H9 (cell line): ENCODE measurements around the gene EID2. TPM values are rescaled to one million over a fixed set of nuclear protein-coding genes. Genes with fewer than 3 reads are reported as not detected.

Experiments used
- DNase-seq: peaks from one replicate; pipeline ENCODE4 v3.0.0-alpha.2; 2017
- H2AFZ ChIP-seq: one replicate; pipeline ENCODE4 v1.6.1; 2013; ENCODE audit warnings: mild to moderate bottlenecking, low read length, control low read depth, moderate library complexity
- H2AK5ac ChIP-seq: 2 replicates; pipeline ENCODE4 v1.6.1; 2013; ENCODE audit warnings: low read length, control low read depth, mixed read lengths; ENCODE audit not compliant: insufficient read length
- H2BK120ac ChIP-seq: one replicate; pipeline ENCODE4 v1.6.1; 2013; ENCODE audit warnings: low read depth, mild to moderate bottlenecking, low read length, control low read depth, inconsistent platforms; ENCODE audit not compliant: poor library complexity, severe bottlenecking
- H2BK12ac ChIP-seq: 2 replicates; pipeline ENCODE4 v1.6.1; 2013; ENCODE audit warnings: low read length, control low read depth, mixed read lengths, low read depth; ENCODE audit not compliant: insufficient read length
- H2BK15ac ChIP-seq: 2 replicates; pipeline ENCODE4 v1.6.1; 2013; ENCODE audit warnings: low read depth, low read length, control low read depth
- H2BK20ac ChIP-seq: one replicate; pipeline ENCODE4 v1.6.1; 2013; ENCODE audit warnings: low read depth, mild to moderate bottlenecking, low read length, control low read depth, inconsistent platforms; ENCODE audit not compliant: poor library complexity, severe bottlenecking
- H2BK5ac ChIP-seq: 2 replicates; pipeline ENCODE4 v1.6.1; 2013; ENCODE audit warnings: low read length, control low read depth, mixed read lengths; ENCODE audit not compliant: insufficient read length
- H3K14ac ChIP-seq: 2 replicates; pipeline ENCODE4 v1.6.1; 2013; ENCODE audit warnings: low read length, control low read depth; ENCODE audit not compliant: insufficient read depth
- H3K18ac ChIP-seq: 2 replicates; pipeline ENCODE4 v1.6.1; 2013; ENCODE audit warnings: low read depth, mild to moderate bottlenecking, mixed read lengths, low read length, control low read depth; ENCODE audit not compliant: insufficient read length
- H3K23ac ChIP-seq: 2 replicates; pipeline ENCODE4 v1.6.1; 2013; ENCODE audit warnings: low read length, control low read depth, mixed read lengths, low read depth; ENCODE audit not compliant: insufficient read length
- H3K23me2 ChIP-seq: 2 replicates; pipeline ENCODE4 v1.6.1; 2013; ENCODE audit warnings: low read depth, mild to moderate bottlenecking, mixed read lengths, low read length, control low read depth; ENCODE audit not compliant: insufficient read length, poor library complexity, severe bottlenecking
- H3K27ac ChIP-seq: 2 replicates; pipeline ENCODE4 v1.5.1; 2013; ENCODE audit warnings: low read length, control low read depth, mixed read lengths, low read depth; ENCODE audit not compliant: insufficient read length
- H3K27me3 ChIP-seq: 2 replicates; pipeline ENCODE4 v1.6.1; 2013; ENCODE audit warnings: low read length, control low read depth, inconsistent platforms; ENCODE audit not compliant: insufficient read depth
- H3K4ac ChIP-seq: 2 replicates; pipeline ENCODE4 v1.6.1; 2013; ENCODE audit warnings: low read depth, mild to moderate bottlenecking, control low read depth, inconsistent platforms, low read length, moderate library complexity
- H3K4me1 ChIP-seq: 2 replicates; pipeline ENCODE4 v1.6.1; 2013; ENCODE audit warnings: low read length, control low read depth, inconsistent platforms; ENCODE audit not compliant: insufficient read depth
- H3K4me2 ChIP-seq: 2 replicates; pipeline ENCODE4 v1.6.1; 2013; ENCODE audit warnings: low read length, control low read depth, mixed read lengths; ENCODE audit not compliant: insufficient read length, insufficient read depth
- H3K56ac ChIP-seq: 2 replicates; pipeline ENCODE4 v1.6.1; 2013; ENCODE audit warnings: low read depth, mild to moderate bottlenecking, mixed read lengths, low read length, control low read depth; ENCODE audit not compliant: insufficient read length
- H3K79me1 ChIP-seq: 2 replicates; pipeline ENCODE4 v1.6.1; 2013; ENCODE audit warnings: low read depth, mild to moderate bottlenecking, moderate library complexity, low read length, control low read depth, inconsistent platforms; ENCODE audit not compliant: insufficient read depth, poor library complexity, severe bottlenecking
- H3K79me2 ChIP-seq: 2 replicates; pipeline ENCODE4 v1.6.1; 2013; ENCODE audit warnings: low read length, control low read depth, inconsistent platforms; ENCODE audit not compliant: insufficient read depth
- H3K9ac ChIP-seq: 2 replicates; pipeline ENCODE4 v1.6.1; 2013; ENCODE audit warnings: low read length, control low read depth, mixed read lengths; ENCODE audit not compliant: insufficient read length; ENCODE audit errors: extremely low read depth
- H3K9me3 ChIP-seq: one replicate; pipeline ENCODE4 v1.6.1; 2013; ENCODE audit warnings: low read depth, low read length, inconsistent platforms; ENCODE audit not compliant: control insufficient read depth
- H3T11ph ChIP-seq: one replicate; pipeline ENCODE4 v1.6.1; 2013; ENCODE audit warnings: mild to moderate bottlenecking, low read length, control low read depth, inconsistent platforms
- H4K20me1 ChIP-seq: one replicate; pipeline ENCODE4 v1.6.1; 2013; ENCODE audit not compliant: control insufficient read depth, insufficient read length, insufficient read depth
- H4K5ac ChIP-seq: 2 replicates; pipeline ENCODE4 v1.6.1; 2013; ENCODE audit warnings: low read depth, mild to moderate bottlenecking, mixed read lengths, low read length, control low read depth; ENCODE audit not compliant: insufficient read length
- H4K8ac ChIP-seq: replicated peaks from 2 replicates; pipeline ENCODE4 v1.6.1; 2013; ENCODE audit warnings: low read length, control low read depth, mixed read lengths, low read depth; ENCODE audit not compliant: insufficient read length
- H4K91ac ChIP-seq: 2 replicates; pipeline ENCODE4 v1.6.1; 2013; ENCODE audit warnings: low read depth, mild to moderate bottlenecking, moderate library complexity, mixed read lengths, low read length, control low read depth; ENCODE audit not compliant: insufficient read length
- H3K27ac Mint-ChIP-seq, 3 experiments: 2 replicates in 2 of 3; 3 replicates in 1 of 3; pipeline ENCODE4 v1.8.0; 2020 to 2021; ENCODE audit warnings: mixed read lengths in 3 of 3, mild to moderate bottlenecking in 1 of 3, moderate library complexity in 1 of 3
- H3K27me3 Mint-ChIP-seq: 2 replicates; pipeline ENCODE4 v1.8.0; 2021; ENCODE audit warnings: low read depth, mild to moderate bottlenecking, moderate library complexity, mixed read lengths
- H3K36me3 Mint-ChIP-seq, 3 experiments: 2 replicates in 2 of 3; 3 replicates in 1 of 3; pipeline ENCODE4 v1.8.0; 2020 to 2021; ENCODE audit warnings: low read depth in 3 of 3, mixed read lengths in 3 of 3; ENCODE audit not compliant: insufficient read depth in 1 of 3
- H3K4me1 Mint-ChIP-seq, 2 experiments: 2 replicates each; pipeline ENCODE4 v1.8.0; 2020; ENCODE audit warnings: mixed read lengths in 2 of 2
- H3K4me3 Mint-ChIP-seq, 2 experiments: 2 replicates in 1 of 2; 3 replicates in 1 of 2; pipeline ENCODE4 v1.8.0; 2020 to 2021; ENCODE audit warnings: mild to moderate bottlenecking in 2 of 2, mixed read lengths in 2 of 2, moderate library complexity in 1 of 2
- H3K9me3 Mint-ChIP-seq, 2 experiments: 2 replicates in 1 of 2; 3 replicates in 1 of 2; pipeline ENCODE4 v1.8.0; 2020; ENCODE audit warnings: mild to moderate bottlenecking in 2 of 2, mixed read lengths in 2 of 2, moderate library complexity in 1 of 2
- CTCF ChIP-seq: fragments of 200-600 bp; sonication (generic); conservative IDR thresholded peaks from 3 replicates; pipeline ENCODE4 v1.8.0; 2021; ENCODE audit warnings: antibody characterized with exemption, mild to moderate bottlenecking
- WGBS: extraction: QIAGEN DNeasy Blood & Tissue Kit; methylation state at CpG from one replicate; pipeline ENCODE4 v1.1.7; 2013; ENCODE audit warnings: missing lambda C conversion rate, low lambda C conversion rate, mixed read lengths; ENCODE audit not compliant: insufficient read length; ENCODE audit errors: extremely low coverage; 5-methylcytosine and 5-hydroxymethylcytosine counted together
- total RNA-seq: library from RNA; stranded (reverse); gene quantifications from 2 replicates; pipeline ENCODE4 v1.2.1, GENCODE V29; 2021

The EID2 gene
- total RNA-seq, 1 experiment from 2014 or later, result 18.8 TPM

DNA sequence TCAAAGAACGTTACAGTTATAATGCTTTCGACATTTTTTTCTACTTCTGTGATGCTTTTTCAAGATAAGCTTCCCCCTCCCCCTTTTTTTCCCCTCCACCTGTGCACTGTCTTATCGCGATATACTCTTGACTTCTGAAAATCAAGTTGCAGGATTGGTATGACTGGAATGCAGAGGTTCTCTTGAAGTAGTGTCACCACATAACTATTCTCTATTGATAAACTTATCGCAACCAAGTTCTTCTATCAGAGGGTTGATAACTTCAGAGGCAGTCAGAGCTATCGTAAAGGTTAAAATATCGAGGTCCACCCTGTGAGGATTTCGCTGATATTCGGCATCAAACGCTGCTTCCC, 820 bp downstream of the EID2 start:
- Histone ChIP-seq H3K14ac (peak overlapping the region; percentile 37; the same call in 1 of the 2 replicates), H4K91ac (no peak overlapping the region), H4K8ac (no peak overlapping the region), H3K79me2 (peaks cover 1% of the 10 kb centered on the region; the same call in 1 of the 2 replicates), H3T11ph (no peak overlapping the region), H3K4ac (no peak overlapping the region), H4K5ac (no peak overlapping the region), H3K9me3 (no peaks in the 10 kb centered on the region), H2BK20ac (no peak overlapping the region), H3K56ac (no peak overlapping the region), H2BK5ac (no peak overlapping the region), H3K23ac (no peak overlapping the region), H3K23me2 (no peaks in the 10 kb centered on the region), H4K20me1 (no peaks in the 10 kb centered on the region), H2AK5ac (no peak overlapping the region), H2AFZ (no peak overlapping the region), H2BK15ac (no peak overlapping the region), H3K18ac (no peak overlapping the region), H3K27me3 (no peaks in the 10 kb centered on the region), H2BK12ac (no peak overlapping the region), H3K79me1 (no peaks in the 10 kb centered on the region), H3K4me1 (peaks cover 3% of the 10 kb centered on the region; the same call in 1 of the 2 replicates), H2BK120ac (no peak overlapping the region), H3K9ac (peak overlapping the region; percentile 82), H3K4me2 (peak overlapping the region; percentile 69), H3K27ac (no peak overlapping the region)
- no peak for DNase-seq
- peaks cover 25 to 32% of the 10 kb centered on the region in 2 experiments for H3K4me1 Mint-ChIP-seq
- H3K27ac Mint-ChIP-seq, result peak overlapping the region; percentile 76 to 92 (median 87); a peak in 6 of 7 replicates
- TF ChIP-seq CTCF, result no peak
- no CpG with 5 or more reads among the region's 10 CpGs for WGBS
- H3K9me3 Mint-ChIP-seq, result no peaks in the 10 kb centered on the region; a peak in 1 of 5 replicates
- peaks cover 0 to 6% (median 0%) of the 10 kb centered on the region in 3 experiments; a peak in 4 of 7 replicates for H3K36me3 Mint-ChIP-seq
- H3K4me3 Mint-ChIP-seq, result peak overlapping the region; percentile 93 to 94
- H3K27me3 Mint-ChIP-seq, result peaks cover 4% of the 10 kb centered on the region
